HG02884 (cell line): ENCODE results near the gene IZUMO4.

Source experiments
- ATAC-seq: cut with Tn5 transposase; IDR thresholded peaks from one replicate; pipeline ENCODE4 v1.9.1; 2021; ENCODE audit warnings: mild to moderate bottlenecking, moderate library complexity; ENCODE audit not compliant: unreplicated experiment

The IZUMO4 gene

GRCh38 chr19:2058570-2059421 is 37.9 kb upstream of the IZUMO4 start:
- ATAC-seq = no peak

DNA sequence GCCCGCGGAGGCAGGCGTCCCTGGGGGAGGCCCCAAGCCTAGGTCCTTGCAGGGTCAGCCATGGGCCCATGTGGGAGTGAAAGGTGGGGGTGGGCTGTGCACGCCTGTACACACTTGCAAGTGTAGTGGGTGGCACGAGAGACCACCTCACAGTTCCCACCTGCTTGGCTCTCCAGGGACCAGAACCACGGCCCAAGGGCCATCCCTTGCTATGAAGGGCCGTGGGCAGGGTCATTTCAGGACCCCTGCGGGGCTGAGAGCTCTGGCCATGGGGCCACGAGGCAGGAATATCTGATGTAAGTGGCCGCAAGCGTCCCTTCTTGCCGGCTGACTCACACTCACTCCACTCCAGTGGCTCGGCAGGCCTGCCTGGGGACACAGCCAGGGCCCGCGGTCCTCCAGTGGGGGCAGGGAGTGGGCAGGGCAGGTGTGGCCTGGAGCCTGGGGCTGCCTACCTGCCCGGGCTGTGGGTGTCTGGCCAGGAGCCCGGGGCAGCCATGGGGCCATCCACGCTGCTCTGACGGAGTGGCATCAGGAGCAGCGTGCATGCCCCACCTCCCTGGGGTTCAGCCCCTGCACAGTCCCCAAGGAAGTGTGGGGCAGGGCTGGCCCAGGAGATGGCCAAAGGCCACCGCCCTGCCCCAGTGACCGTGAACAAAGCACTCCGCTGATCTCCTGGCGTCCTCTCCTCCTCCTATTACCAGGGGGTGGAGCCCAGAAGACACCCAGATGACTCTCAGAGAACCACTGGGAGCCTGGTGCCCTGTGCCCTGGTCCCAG is 37.1 kb upstream of the IZUMO4 start:
- no peak for ATAC-seq

DNA sequence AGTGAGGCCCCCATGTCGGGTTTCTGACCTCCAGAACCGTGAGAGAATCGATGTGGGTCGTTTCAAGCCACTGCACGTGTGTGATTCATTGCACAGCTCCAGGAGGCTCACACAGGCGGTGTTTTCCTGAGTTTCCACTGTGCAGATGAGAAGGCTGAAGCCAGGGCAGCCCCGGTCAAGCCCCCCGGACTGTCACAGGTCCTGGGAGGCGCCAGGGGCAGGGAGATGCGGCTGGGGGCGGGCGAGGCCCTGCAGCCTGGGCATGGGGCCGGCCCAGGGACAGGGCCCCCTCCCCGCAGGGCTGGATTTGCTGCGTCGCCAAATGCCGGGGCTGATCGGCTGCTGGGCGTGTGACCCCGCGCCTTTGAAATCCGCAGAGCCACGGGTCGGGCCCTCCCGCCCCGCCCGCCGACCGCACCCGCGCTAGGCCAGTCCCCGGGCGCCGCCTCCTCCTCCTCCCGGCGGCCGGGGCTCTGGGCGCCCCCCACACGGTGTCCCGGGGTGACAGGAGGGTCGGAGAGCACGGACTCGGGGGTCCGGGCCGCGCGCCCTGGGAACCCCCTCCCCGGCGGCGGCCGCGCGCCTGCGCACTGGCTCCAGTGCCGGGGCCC is 35.7 kb upstream of the IZUMO4 start:
- ATAC-seq = peak; percentile 23

DNA sequence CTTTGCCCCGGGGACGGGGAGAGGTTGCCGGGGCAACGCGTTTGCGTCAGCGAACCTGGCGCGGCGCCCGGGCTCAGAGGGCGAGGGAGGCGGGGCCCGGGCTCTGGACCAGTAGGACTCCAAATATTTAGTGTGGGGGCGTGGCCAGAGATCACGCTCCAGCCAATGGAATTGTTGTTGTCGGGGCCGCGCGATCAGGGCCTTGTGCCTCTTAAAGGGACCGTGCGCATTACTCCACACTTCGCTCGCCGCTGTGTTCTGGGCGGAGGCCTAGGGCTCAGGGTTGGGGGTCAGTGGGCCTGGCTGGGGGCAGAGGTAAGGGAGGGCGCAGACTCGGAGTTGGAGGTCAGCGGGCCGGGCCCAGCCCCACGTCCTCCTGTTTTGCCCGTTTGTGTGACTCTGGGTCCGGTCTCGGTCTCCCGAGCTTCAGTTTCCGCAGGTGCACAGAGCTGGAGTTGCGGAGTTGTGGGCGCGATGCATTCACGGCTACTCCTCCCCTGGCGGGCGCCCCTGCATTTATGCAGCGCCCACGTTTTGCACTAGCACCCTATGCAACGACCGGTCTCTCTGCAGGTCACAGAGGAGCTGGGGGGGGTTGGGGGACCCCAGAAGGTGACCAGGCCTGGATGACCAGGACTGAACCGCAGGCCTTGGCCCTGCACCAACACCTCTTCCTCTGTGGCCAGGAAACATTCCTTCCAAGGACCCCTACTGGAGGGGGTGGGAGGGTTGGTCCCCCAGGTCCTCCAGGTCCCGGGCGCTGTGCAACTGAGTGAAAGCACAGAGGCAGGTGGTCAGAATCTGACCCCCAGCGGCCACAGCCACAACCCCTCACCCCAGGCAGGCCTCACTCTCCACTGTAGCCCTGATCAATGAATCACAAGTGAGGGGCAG is 35.0 kb upstream of the IZUMO4 start:
- peak; percentile 78 for ATAC-seq

DNA sequence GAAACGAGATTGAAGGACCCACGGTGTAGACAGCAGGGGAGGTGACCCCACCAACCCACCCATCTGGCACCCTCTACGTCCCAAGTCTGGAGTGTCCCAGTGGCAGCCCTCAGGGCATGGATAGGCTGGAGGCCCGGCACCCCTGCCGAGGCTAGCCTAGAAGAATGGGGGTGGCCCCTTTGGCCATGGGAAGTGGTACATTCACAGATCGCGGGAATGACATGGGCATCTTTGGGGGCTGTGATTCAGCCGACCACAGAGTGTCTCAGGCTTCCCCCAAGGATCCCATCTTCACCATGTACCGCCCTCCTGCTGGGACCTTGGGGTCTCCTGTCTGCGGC is 34.4 kb upstream of the IZUMO4 start:
- ATAC-seq = no peak

DNA sequence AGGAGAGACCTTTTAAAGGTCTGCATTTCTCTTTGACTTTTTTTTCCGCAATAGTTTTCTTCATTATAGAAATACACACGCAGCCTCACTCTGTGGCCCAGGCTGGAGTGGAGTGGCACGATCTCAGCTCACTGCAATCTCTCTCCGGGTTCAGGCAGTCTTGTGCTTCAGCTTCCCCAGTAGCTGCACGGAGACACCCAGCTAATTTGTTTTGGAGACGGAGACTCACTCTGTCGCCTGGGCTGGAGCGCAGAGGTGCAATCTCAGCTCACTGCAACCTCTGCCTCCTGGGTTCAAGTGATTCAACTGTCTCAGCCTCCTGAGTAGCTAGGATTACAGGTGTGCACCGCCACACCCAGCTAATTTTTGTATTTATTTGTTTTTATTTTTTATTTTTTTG is 33.9 kb upstream of the IZUMO4 start:
- no peak for ATAC-seq

GRCh38 chr19:2063824-2064223 is 32.9 kb upstream of the IZUMO4 start:
- no peak for ATAC-seq

DNA sequence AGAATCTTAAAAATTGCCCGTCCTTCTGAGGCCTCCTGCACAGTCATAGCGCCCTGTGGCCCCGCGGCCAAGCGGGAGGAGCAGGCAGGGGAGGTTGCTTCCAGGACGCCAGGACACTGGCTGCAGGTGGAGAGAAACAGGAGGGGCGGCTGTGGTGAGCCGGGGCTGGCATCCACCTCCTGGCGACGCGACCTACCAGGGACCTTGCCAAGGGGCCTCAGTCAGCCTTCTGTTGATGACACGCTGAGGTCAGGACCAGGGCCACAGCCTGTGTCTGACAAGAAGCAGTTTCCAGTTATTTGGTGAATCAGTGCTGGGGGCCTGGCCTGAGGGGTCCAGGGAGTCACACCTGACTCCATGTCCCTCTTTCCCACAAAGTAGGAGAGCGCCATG is 32.3 kb upstream of the IZUMO4 start:
- no peak for ATAC-seq

DNA sequence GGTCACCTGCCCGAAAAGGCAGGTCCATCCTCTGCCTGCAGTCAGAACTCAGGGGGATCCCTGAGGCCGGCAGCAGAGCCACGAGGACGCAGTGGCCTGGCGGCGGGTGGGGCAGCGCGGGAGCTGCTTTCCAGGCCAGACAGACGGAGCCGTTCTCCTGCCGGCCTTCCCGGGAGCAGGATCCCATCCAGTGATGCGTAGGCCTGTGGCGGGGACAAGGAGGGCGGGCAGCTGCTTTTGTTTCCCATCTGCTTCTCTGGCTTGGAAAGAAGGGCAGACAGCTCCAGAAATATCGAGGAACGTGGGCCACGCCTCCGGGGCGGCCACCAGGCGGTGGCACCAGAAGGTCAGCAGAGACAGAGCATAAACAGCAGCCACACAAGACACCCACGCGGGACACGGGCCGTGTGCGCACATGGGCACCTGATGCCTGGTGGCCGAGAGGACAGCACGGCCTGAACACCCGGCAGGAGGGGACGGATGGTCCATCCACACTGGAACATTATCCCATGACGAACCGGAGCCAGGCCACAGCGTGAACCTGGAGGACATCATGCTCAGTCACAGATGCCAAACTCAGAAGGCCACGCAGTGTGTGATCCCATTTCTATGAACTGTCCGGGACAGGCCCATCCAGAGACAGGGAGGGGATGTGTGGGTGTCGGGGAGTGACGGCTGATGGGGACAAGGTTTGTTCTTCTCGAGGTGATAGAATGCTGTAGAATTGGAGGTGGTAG is 31.8 kb upstream of the IZUMO4 start:
- ATAC-seq = no peak

DNA sequence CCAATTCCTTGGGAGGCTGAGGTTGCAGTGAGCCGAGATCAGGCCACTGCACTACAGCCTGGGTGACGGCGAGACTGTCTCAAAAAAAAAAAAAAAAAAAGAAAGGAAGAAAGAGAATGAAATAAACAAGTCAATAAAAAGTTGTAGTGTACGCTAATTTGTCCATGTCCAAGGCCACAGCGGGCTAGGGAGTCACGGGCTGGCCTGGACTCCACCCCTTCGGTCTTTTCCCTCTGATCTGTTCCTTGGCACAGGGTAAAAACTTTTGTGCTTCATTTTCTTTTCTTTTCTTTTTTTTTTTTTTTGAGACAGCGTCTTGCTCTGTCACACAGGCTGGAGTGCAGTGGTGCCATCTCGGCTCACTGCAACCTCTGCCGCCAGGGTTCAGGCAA is 26.3 kb upstream of the IZUMO4 start:
- no peak for ATAC-seq

DNA sequence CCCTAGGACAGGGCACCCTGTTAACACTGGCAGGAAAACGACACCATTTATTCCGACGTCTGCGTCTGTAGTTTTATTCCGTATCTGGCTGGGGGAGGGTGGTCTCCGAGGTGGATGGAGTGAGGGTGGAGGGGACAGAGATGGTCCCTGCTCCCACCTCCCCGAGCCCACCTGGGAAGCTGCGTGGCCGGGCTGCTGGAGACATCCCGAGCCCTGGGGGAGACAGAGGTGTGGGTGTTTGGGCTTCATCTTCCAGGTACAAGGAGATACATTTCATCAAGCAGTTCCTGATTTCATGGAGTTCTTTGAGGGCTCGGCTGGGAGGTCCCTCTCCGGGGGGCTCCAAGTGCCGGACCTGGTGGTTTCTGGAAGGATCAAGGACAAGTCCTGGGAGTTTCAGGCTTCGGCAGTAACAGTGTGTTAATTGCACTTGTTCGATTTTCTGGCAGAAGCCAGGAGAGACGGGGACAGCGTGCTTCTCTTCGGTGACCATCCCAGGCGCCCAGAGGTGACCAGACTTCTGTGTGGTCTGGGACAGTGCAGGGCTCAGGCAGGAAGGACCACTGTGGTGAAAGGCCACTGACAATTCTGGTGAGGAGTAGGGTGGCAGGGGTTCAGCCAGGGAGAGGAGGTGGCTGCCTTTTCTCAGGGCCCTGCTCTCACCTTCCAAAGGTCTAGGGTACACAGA is 25.6 kb upstream of the IZUMO4 start:
- no peak for ATAC-seq

DNA sequence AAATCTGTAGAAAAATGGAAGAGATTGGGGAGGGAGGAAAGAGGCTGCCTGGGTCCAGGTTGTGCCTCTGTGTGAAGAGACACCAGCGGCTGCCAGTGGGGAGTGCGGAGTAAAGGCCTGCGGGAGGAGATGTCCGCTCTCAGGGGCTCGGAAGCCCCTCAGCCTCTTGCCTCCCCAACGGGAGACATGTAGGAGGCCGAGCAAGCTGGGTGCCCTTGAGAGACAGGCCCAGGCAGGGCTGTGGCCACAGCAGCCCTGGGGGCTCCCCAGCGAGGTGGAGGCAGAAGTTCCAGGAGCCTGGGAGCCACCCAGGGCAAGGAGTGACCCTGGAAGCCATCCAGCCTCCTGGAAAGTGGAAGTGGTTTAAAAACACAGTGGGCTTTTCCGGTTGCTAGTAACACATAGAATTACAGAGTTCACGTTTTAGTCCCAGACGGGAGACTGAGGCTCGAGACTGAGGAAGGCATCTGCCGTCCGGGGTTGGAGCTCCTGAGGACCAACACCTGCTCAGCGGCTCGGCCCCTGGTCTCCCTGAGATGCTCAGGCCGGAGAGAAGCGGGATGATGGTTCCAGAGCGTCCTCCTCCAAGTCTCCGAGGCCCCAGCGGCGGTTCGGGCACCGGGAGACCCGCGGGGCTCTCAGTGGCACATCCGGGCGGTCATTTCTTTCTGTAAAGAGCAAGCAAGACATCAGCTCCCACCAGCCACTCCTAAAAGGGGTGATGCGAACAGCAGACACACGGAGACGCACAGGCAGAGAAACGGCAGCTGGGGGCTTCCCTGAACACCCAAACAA is 23.8 kb upstream of the IZUMO4 start:
- no peak for ATAC-seq

GRCh38 chr19:2076526-2076944 is 20.2 kb upstream of the IZUMO4 start:
- ATAC-seq = no peak

DNA sequence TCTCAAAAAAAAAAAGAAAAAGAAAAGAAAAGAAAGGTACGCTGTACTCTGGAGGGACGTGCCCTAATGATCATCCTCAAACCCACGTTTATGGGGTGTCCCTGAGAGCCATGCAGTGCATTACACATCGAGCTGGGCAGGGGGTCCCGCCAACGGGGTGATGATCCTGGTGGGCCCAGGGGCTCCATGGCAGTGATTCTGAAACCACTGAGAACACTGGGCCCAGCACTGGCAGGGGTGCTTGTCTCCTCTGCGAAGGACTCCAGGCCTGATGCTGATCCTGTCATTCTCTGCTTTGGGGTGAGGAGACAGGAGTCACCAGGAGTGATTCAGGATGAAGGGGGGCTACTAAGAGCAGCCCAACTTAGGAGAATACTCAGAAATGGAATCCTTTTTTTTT is 19.3 kb upstream of the IZUMO4 start:
- no peak for ATAC-seq

DNA sequence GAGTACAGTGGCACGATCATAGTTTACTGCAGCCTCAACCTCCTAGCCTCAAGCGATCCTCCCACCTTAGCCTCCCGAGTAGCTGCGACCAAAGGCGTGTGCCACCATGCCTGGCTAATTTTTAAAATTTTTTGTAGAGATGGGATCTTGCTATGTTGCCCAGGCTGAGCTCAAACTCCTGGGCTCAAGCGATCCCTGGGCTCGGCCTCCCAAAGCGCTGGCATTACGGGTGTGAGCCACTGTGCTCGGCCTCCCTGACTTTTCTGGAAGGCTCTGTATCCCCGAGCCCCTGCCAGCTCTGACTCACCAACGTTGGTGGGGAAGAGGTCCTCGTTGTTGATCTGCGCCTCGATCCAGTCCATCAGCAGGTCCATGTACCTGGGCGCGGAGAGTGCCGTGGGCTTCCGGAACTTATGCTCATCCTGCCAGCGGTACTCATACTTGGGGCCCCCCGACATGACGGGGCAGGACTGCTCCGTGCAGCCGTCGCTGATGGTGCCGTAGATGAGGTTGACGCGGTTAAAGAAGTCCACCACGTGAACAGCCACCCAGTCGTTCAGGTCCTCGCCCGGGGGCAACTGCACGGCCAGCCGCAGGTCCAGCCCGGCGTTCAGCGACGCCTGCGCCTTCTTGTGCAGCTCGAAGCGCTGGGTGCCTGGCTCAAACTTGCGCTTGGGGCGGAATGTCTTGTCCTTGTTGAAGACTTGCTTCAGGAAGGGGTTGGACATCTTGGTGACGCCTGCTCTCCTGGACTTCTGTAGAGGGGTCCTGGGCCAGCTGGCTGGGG is 18.7 kb upstream of the IZUMO4 start:
- ATAC-seq = no peak

GRCh38 chr19:2079076-2079864 is 17.4 kb upstream of the IZUMO4 start:
- no peak for ATAC-seq

DNA sequence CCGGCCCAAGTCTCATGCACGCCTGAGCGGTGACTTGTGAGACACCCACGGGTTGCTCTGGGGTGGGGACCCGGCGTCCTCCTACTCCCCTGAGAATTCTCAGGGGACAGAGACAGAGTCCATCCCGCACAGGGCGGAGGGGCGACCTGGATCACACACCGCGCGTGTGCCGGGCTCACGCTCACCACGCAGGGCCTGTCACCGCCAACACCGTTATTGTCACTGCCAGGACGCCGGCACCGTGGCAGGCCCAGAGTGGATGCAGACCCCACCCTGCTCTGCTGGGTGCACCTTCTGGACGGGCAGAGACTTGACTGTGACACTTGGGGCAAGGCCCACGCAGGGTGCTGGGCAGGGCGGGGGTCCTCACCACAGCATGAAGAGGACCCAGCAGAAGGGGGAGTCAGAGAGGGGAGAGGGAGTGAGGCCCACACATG is 16.8 kb upstream of the IZUMO4 start:
- ATAC-seq = no peak
